Epithelial cell of esophagus (primary cell): ENCODE data around the gene EGFL7.
A peak's percentile ranks its signal among the peaks of the same experiment; 100 is the strongest.

Experiments
- DNase-seq: peaks from one replicate; pipeline ENCODE4 v3.0.0; 2010; ENCODE audit warnings: low read depth
- H3K4me3 ChIP-seq: 2 replicates; pipeline ENCODE4 v1.5.1; 2011; ENCODE audit warnings: mild to moderate bottlenecking, low read length, control low read depth
- TF ChIP-seq, protein P1 (sequence below): IDR thresholded peaks from 2 replicates; pipeline ENCODE4 v1.5.1; 2011; ENCODE audit warnings: low read depth, mild to moderate bottlenecking, low read length, control low read depth, inconsistent platforms; ENCODE audit not compliant: insufficient read depth; ENCODE audit errors: missing control alignments

Gene EGFL7

DNA sequence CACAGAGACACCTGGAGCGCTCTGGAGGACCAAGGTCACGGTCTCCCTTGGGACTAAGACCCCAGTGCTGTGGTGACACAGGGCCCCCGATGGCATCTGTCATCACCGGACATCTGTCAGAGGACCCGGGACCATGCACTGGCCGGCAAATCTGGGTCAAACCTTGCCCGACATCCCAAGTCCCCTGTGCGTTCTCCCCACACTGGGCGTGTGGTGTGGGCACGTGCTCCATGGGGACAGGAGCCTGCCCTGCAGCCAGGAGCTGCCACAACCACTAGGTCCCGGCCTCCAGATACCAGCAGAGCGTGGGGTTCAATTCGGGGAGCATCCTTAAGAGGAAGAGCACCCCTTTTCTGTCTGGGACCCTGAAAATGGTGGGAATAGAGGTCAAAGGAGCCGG, 21.0 kb downstream of the EGFL7 start:
- TF ChIP-seq, protein P1, sequence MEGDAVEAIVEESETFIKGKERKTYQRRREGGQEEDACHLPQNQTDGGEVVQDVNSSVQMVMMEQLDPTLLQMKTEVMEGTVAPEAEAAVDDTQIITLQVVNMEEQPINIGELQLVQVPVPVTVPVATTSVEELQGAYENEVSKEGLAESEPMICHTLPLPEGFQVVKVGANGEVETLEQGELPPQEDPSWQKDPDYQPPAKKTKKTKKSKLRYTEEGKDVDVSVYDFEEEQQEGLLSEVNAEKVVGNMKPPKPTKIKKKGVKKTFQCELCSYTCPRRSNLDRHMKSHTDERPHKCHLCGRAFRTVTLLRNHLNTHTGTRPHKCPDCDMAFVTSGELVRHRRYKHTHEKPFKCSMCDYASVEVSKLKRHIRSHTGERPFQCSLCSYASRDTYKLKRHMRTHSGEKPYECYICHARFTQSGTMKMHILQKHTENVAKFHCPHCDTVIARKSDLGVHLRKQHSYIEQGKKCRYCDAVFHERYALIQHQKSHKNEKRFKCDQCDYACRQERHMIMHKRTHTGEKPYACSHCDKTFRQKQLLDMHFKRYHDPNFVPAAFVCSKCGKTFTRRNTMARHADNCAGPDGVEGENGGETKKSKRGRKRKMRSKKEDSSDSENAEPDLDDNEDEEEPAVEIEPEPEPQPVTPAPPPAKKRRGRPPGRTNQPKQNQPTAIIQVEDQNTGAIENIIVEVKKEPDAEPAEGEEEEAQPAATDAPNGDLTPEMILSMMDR = no peak
- DNase-seq = no peak
- H3K4me3 ChIP-seq = no peak overlapping the region

DNA sequence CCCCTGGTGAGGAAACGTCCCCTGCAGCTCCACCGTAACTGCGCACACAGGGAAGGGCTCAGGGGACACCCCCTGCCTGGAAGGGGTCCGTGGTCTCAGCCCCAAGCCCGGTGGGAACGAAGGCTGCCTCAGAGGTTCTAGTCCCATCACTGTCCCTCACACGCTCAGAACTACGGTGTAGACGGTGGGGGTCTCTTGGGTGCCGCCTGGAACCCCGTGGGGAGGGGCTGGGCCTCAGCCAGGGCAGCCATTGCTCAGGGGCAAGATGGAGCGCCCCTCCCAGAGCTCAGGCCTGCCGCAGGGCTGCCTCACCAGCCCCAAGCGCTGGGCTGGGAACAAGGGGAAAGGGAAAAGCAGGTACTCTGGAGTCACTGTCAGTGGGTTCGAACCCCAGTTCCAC, 21.6 kb downstream of the EGFL7 start:
- no peak for DNase-seq
- H3K4me3 ChIP-seq = no peak overlapping the region
- TF ChIP-seq, protein P1 = no peak

GRCh38 chr9:136684799-136685198, 22.1 kb downstream of the EGFL7 start:
- TF ChIP-seq, protein P1 = no peak
- H3K4me3 ChIP-seq = no peak overlapping the region
- no peak for DNase-seq

- DNase-seq = no peak
- H3K4me3 ChIP-seq = no peak overlapping the region
- TF ChIP-seq, protein P1 = no peak
These were observed 22.5 kb downstream of the EGFL7 start for GRCh38 chr9:136685216-136685615.

DNA sequence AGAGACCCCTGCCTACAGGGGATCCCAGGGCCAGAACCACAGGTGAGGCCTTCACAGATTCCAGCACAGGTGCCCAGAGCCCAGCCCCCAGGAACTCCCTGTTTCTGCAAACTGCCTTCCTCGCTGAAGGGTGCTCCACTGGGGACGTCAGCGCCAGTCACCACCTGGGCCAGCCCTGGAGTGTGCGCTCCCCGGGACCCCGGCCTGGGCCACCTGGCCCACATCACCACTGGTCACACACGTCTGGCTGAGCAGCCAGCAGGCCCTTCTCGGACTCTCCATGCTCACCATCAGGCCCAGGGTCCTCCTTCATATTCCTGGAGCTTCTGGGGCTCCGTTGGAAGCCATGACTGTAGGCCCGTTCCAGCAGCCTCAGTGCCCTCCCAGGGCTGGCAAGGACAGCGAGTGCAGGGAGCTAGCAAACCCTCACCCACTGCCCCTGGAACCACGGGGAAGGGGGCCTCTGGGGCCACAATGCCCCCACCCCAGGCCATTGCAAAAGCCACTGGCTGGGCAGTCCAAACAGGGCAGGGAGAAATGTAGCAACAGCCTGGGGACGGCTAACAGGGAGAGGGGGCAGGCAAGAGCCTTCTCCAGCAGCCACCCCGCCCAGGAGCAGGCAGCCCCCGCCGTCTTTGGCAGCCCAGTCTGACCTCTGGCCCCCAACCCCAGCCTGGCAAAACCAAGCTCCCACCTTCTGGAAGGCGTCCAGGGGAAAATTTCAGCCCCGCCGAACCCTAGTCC, 23.2 kb downstream of the EGFL7 start:
- TF ChIP-seq, protein P1 = no peak
- H3K4me3 ChIP-seq = peak overlapping the region; percentile 62

DNA sequence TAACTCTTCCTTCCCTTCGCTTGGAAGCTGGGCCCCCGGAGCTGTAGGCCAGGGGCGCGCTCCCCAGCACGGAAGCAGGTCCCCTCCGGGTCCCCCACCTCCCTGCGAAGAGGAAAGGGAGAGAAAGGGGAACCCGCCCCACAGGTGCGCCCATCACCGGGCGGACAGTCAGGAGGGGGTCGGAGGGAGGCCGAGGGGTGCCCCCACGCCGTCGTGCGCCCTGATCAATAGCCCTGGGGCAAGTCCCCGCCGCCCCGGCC, 23.7 kb downstream of the EGFL7 start:
- no peak for DNase-seq
- TF ChIP-seq, protein P1 = no peak
- H3K4me3 ChIP-seq = peak overlapping the region; percentile 62

More for the DNA sequence above, 23.2 kb downstream of the EGFL7 start:
- no peak for DNase-seq
